ENCODE data around the gene ZFYVE21.

The ZFYVE21 gene

GRCh38 chr14:103709814-103710213 is 5.8 kb upstream of the ZFYVE21 start:
- H3K4me3 ChIP-seq (ENCODE audit: low read depth, low read length) = no peak overlapping the region
- no peak overlapping the region for H3K4me2 ChIP-seq (ENCODE audit: low read length)
- H2AFZ ChIP-seq = no peak overlapping the region
- H3K36me3 ChIP-seq (ENCODE audit: control insufficient read depth, insufficient read depth, low read length) = no peaks in the 10 kb centered on the region
- no peaks in the 10 kb centered on the region for H3K27me3 ChIP-seq (ENCODE audit: control insufficient read depth, insufficient read depth, low read length)
- no peaks in the 10 kb centered on the region for H3K9me3 ChIP-seq (ENCODE audit: control insufficient read depth, low read length)
- TF ChIP-seq, protein P1, sequence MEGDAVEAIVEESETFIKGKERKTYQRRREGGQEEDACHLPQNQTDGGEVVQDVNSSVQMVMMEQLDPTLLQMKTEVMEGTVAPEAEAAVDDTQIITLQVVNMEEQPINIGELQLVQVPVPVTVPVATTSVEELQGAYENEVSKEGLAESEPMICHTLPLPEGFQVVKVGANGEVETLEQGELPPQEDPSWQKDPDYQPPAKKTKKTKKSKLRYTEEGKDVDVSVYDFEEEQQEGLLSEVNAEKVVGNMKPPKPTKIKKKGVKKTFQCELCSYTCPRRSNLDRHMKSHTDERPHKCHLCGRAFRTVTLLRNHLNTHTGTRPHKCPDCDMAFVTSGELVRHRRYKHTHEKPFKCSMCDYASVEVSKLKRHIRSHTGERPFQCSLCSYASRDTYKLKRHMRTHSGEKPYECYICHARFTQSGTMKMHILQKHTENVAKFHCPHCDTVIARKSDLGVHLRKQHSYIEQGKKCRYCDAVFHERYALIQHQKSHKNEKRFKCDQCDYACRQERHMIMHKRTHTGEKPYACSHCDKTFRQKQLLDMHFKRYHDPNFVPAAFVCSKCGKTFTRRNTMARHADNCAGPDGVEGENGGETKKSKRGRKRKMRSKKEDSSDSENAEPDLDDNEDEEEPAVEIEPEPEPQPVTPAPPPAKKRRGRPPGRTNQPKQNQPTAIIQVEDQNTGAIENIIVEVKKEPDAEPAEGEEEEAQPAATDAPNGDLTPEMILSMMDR (IDR thresholded peaks at IDR 0.05) = no peak
- H3K4me1 ChIP-seq = no peaks in the 10 kb centered on the region
- H3K27ac ChIP-seq = no peak overlapping the region
- H3K9ac ChIP-seq = no peak overlapping the region
- H3K79me2 ChIP-seq = no peaks in the 10 kb centered on the region

- Histone ChIP-seq H3K36me3 (ENCODE audit: control insufficient read depth, insufficient read depth, low read length) (no peaks in the 10 kb centered on the region), H3K9ac (no peak overlapping the region), H3K27ac (no peak overlapping the region), H3K4me2 (ENCODE audit: low read length) (no peak overlapping the region), H3K4me1 (no peaks in the 10 kb centered on the region), H3K79me2 (no peaks in the 10 kb centered on the region), H2AFZ (no peak overlapping the region), H3K27me3 (ENCODE audit: control insufficient read depth, insufficient read depth, low read length) (no peaks in the 10 kb centered on the region), H3K4me3 (ENCODE audit: low read depth, low read length) (no peak overlapping the region), H3K9me3 (ENCODE audit: control insufficient read depth, low read length) (no peaks in the 10 kb centered on the region)
- TF ChIP-seq, protein P1 (IDR thresholded peaks at IDR 0.05) = no peak
These were observed 4.7 kb upstream of the ZFYVE21 start for GRCh38 chr14:103710771-103711377.

- no peaks in the 10 kb centered on the region for H3K27me3 ChIP-seq (ENCODE audit: control insufficient read depth, insufficient read depth, low read length)
- H3K79me2 ChIP-seq = peaks cover 3% of the 10 kb centered on the region
- no peak overlapping the region for H3K4me2 ChIP-seq (ENCODE audit: low read length)
- TF ChIP-seq, protein P1 (IDR thresholded peaks at IDR 0.05) = no peak
- no peak overlapping the region for H3K27ac ChIP-seq
- no peak overlapping the region for H2AFZ ChIP-seq
- no peak overlapping the region for H3K9ac ChIP-seq
- no peaks in the 10 kb centered on the region for H3K36me3 ChIP-seq (ENCODE audit: control insufficient read depth, insufficient read depth, low read length)
- H3K4me1 ChIP-seq = no peaks in the 10 kb centered on the region
- no peaks in the 10 kb centered on the region for H3K9me3 ChIP-seq (ENCODE audit: control insufficient read depth, low read length)
- no peak overlapping the region for H3K4me3 ChIP-seq (ENCODE audit: low read depth, low read length)
These were observed 3.8 kb upstream of the ZFYVE21 start for GRCh38 chr14:103711516-103712431.

DNA sequence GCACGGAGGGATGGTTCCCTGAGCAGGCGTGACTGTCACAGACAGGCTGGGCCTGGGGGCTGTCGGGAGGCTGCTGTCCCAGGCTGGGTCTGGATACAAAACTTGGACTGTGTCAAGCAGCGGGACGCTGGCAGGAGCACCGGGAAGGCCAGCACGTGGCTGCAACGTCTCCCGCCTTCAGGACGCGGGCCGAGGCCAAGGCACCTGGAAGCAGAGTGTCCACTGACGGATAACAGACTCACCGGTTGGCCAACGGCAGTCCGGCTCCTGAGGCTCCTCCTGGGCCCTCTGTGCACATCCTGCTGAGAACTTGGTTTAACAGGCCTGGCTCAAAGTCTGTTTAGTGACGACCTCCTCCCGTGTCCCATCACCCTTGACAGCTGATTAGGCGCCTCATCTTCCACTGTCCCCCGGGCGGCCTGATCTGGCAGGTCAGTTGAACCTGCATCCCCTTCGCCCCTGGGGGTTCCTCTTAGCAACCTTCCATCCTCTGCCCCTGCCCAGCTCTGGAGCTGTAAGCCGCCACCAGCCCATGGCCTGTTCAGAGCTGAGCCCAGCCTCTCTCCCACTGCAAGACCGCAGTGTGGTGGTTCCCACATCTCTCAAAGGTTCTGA is 2.9 kb upstream of the ZFYVE21 start:
- no peak overlapping the region for H2AFZ ChIP-seq
- TF ChIP-seq, protein P1 (IDR thresholded peaks at IDR 0.05) = no peak
- H3K36me3 ChIP-seq (ENCODE audit: control insufficient read depth, insufficient read depth, low read length) = no peaks in the 10 kb centered on the region
- H3K4me2 ChIP-seq (ENCODE audit: low read length) = no peak overlapping the region
- H3K9me3 ChIP-seq (ENCODE audit: control insufficient read depth, low read length) = no peaks in the 10 kb centered on the region
- H3K79me2 ChIP-seq = peaks cover 6% of the 10 kb centered on the region
- H3K27me3 ChIP-seq (ENCODE audit: control insufficient read depth, insufficient read depth, low read length) = no peaks in the 10 kb centered on the region
- no peak overlapping the region for H3K27ac ChIP-seq
- no peak overlapping the region for H3K9ac ChIP-seq
- H3K4me3 ChIP-seq (ENCODE audit: low read depth, low read length) = no peak overlapping the region
- H3K4me1 ChIP-seq = no peaks in the 10 kb centered on the region

All from parathyroid adenoma (tissue), 2 donors.